Measurements from ENCODE around the gene KCNH2.

GRCh38 chr7:150979713-150980390, 1.7 kb upstream of the KCNH2 start:
- TF ChIP-seq CTCF (conservative IDR thresholded peaks at IDR 0.05 in 1 of 2, IDR thresholded peaks at IDR 0.05 in 1 of 2; ENCODE audit: extremely low read depth in 1 of 2, insufficient read depth in 1 of 2, low read depth in 1 of 2, low read length in 2 of 2) = no peak
- peak; percentile 36 for TF ChIP-seq EZH2 (IDR thresholded peaks at IDR 0.05; ENCODE audit: borderline replicate concordance, low read length)
